Lung (tissue), 12 donors: ENCODE data around the gene CRTAC1. TPM values are rescaled to one million over a fixed set of nuclear protein-coding genes. Genes with fewer than 3 reads are reported as not detected.

Source experiments
- ATAC-seq: fragments of 200-7000 bp; cut with Tn5 transposase; one replicate; pipeline ENCODE4 v1.9.1; 2020; ENCODE audit warnings: moderate number of reproducible peaks; ENCODE audit not compliant: insufficient read depth, low FRiP score
- DNase-seq, 3 donors: peaks; one replicate each; pipeline ENCODE4 v3.0.0-alpha.2; 2013 to 2017
- H3K27ac ChIP-seq, 2 donors: one replicate each; pipeline ENCODE4 v1.5.1; 2013; ENCODE audit warnings: mild to moderate bottlenecking in 2 of 2, moderate library complexity in 2 of 2, control low read depth in 1 of 2, inconsistent platforms in 1 of 2, low read depth in 1 of 2, low read length in 1 of 2
- H3K27me3 ChIP-seq, 3 donors: one replicate each; pipeline ENCODE4 v1.5.1; 2013; ENCODE audit warnings: low read length in 2 of 3; ENCODE audit not compliant: control insufficient read depth in 3 of 3, insufficient read depth in 3 of 3
- H3K36me3 ChIP-seq, 4 donors: one replicate each; pipeline ENCODE4 v1.5.1; 2013; ENCODE audit warnings: low read length in 4 of 4, mild to moderate bottlenecking in 1 of 4, moderate library complexity in 1 of 4; ENCODE audit not compliant: control insufficient read depth in 4 of 4, insufficient read depth in 4 of 4
- H3K4me1 ChIP-seq, 5 donors: one replicate each; pipeline ENCODE4 v1.5.1; 2013; ENCODE audit warnings: low read length in 5 of 5, mild to moderate bottlenecking in 2 of 5, moderate library complexity in 1 of 5; ENCODE audit not compliant: control insufficient read depth in 5 of 5, insufficient read depth in 5 of 5
- H3K4me3 ChIP-seq: one replicate; pipeline ENCODE4 v1.5.1; 2013; ENCODE audit warnings: mild to moderate bottlenecking, control low read depth, moderate library complexity
- H3K9ac ChIP-seq, 2 donors: one replicate each; pipeline ENCODE4 v1.5.1; 2013; ENCODE audit warnings: low read length in 2 of 2, control low read depth in 1 of 2; ENCODE audit not compliant: insufficient read depth in 1 of 2
- H3K9me3 ChIP-seq, 4 donors: one replicate each; pipeline ENCODE4 v1.5.1; 2013; ENCODE audit warnings: low read length in 3 of 4, mild to moderate bottlenecking in 1 of 4, moderate library complexity in 1 of 4; ENCODE audit not compliant: control insufficient read depth in 4 of 4, insufficient read depth in 3 of 4
- WGBS, 2 donors: extraction: QIAGEN DNeasy Blood & Tissue Kit; methylation state at CpG; one replicate each; pipeline ENCODE4 v1.1.7; 2013; 5-methylcytosine and 5-hydroxymethylcytosine counted together
- polyA plus RNA-seq, 2 donors: library from polyadenylated mRNA; stranded (reverse); fragments of 200-250 nt; gene quantifications; one replicate each; pipeline ENCODE4 v1.2.1, GENCODE V29; 2013
- total RNA-seq, 2 donors: library from RNA; depleted of rRNA in 1 of 2; stranded (reverse); fragments of >200 nt in 1 of 2; gene quantifications; one replicate each; pipeline ENCODE4 v1.2.1, GENCODE V29; 2014 to 2021
- TF ChIP-seq, protein P1 (sequence below): IDR thresholded peaks from 2 replicates; pipeline ENCODE4 v1.5.1; 2012; ENCODE audit warnings: mild to moderate bottlenecking; ENCODE audit errors: control extremely low read depth, extremely low read depth
- donor health status: control.
- donor health status: control.
- donor health status: Bipolar disorder and iron deficiency.
- donor health status: healthy.
- donor health status: DM: yes; HTN: yes; CAD: no.

The CRTAC1 gene
- total and polyA plus RNA-seq, 4 donors, result 45.8 to 82.4 (median 54.3) TPM

GRCh38 chr10:97867220-97867800, 163.1 kb downstream of the CRTAC1 start:
- ATAC-seq, result no peak
- H3K9me3 ChIP-seq, result no peaks in the 10 kb centered on the region
- TF ChIP-seq, protein P1, sequence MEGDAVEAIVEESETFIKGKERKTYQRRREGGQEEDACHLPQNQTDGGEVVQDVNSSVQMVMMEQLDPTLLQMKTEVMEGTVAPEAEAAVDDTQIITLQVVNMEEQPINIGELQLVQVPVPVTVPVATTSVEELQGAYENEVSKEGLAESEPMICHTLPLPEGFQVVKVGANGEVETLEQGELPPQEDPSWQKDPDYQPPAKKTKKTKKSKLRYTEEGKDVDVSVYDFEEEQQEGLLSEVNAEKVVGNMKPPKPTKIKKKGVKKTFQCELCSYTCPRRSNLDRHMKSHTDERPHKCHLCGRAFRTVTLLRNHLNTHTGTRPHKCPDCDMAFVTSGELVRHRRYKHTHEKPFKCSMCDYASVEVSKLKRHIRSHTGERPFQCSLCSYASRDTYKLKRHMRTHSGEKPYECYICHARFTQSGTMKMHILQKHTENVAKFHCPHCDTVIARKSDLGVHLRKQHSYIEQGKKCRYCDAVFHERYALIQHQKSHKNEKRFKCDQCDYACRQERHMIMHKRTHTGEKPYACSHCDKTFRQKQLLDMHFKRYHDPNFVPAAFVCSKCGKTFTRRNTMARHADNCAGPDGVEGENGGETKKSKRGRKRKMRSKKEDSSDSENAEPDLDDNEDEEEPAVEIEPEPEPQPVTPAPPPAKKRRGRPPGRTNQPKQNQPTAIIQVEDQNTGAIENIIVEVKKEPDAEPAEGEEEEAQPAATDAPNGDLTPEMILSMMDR, result no peak

DNA sequence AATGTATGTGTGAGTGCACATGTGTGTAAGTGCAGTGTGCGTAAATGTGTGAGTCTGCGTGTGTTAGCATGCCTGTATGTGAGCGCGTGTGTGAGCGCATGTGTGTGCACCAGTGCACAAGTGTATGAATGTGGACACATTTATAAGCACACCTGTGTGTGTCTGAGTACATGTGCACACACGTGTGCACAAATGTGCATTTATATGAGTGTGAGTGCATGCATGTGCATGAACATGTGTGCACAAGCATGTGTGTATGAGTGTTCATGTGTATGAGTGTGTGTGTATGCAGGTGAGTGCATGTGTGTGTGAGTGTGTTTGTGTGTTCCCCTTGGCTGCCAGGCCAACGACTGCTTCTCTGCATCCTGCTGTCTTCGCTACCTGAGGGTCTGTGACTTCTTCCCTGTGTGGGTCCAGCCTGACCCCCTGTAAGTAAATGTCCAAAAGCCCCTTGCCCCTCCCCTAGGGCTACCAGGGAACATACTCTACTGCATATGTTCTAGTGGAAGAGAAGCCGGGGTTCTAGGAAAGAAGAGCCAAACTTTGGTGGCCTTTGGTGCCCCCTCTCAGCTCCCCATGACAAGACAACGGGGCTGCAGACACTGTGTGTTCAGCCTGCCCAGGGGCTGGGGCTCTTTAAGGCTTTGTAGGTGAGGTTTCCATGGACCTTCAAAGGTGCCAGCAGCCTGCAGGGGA, 163.7 kb downstream of the CRTAC1 start:
- H3K27me3 ChIP-seq, result peaks cover 0 to 15% (median 0%) of the 10 kb centered on the region in 3 donors
- no peak overlapping the region for H3K9ac ChIP-seq
- no peak overlapping the region for H3K4me3 ChIP-seq
- TF ChIP-seq, protein P1, result no peak
- 93 to 94% methylated on average over 10 of the region's 10 CpGs for WGBS, 2 donors
- no peak overlapping the region for H3K27ac ChIP-seq
- H3K36me3 ChIP-seq, result no peaks in the 10 kb centered on the region
- DNase-seq, result no peak
- peaks cover 0 to 10% (median 2%) of the 10 kb centered on the region in 5 donors for H3K4me1 ChIP-seq
- no peaks in the 10 kb centered on the region for H3K9me3 ChIP-seq
- ATAC-seq, result no peak

More at GRCh38 chr10:97867220-97867800, 163.1 kb downstream of the CRTAC1 start:
- no peak for DNase-seq
- H3K4me3 ChIP-seq, result no peak overlapping the region
- H3K27me3 ChIP-seq, result peaks cover 0 to 15% (median 0%) of the 10 kb centered on the region in 3 donors
- peaks cover 0 to 10% (median 2%) of the 10 kb centered on the region in 5 donors for H3K4me1 ChIP-seq
- no peak overlapping the region for H3K27ac ChIP-seq
- no peaks in the 10 kb centered on the region for H3K36me3 ChIP-seq
- 91 to 93% methylated on average over 10 of the region's 10 CpGs for WGBS, 2 donors
- no peak overlapping the region for H3K9ac ChIP-seq

GRCh38 chr10:97865488-97865887, 164.9 kb downstream of the CRTAC1 start:
- WGBS, 2 donors, result 72 to 80% methylated on average over 18 of the region's 18 CpGs
- no peak for ATAC-seq
- Histone ChIP-seq H3K27ac (no peak overlapping the region), H3K9ac (no peak overlapping the region), H3K4me3 (no peak overlapping the region), H3K36me3 (no peaks in the 10 kb centered on the region), H3K27me3 (peaks cover 0 to 12% (median 0%) of the 10 kb centered on the region in 3 donors), H3K9me3 (no peaks in the 10 kb centered on the region), H3K4me1 (peaks cover 0 to 10% (median 2%) of the 10 kb centered on the region in 5 donors)
- TF ChIP-seq, protein P1, result no peak
- DNase-seq, result no peak
